HG03457 (cell line): Measurements from ENCODE around the gene TMEM132E.

Source experiments
- ATAC-seq: cut with Tn5 transposase; IDR thresholded peaks from one replicate; pipeline ENCODE4 v1.9.1; 2021; ENCODE audit warnings: moderate number of reproducible peaks; ENCODE audit not compliant: unreplicated experiment

The TMEM132E gene

GRCh38 chr17:34658811-34659560 lies 79.6 kb downstream of the TMEM132E start:
- no peak for ATAC-seq

GRCh38 chr17:34663714-34664113 lies 84.3 kb downstream of the TMEM132E start:
- no peak for ATAC-seq

GRCh38 chr17:34665150-34665806 lies 85.9 kb downstream of the TMEM132E start:
- ATAC-seq = no peak

- no peak for ATAC-seq
Observed at GRCh38 chr17:34665819-34666763, 86.7 kb downstream of the TMEM132E start.

- no peak for ATAC-seq
Observed at GRCh38 chr17:34667656-34668055, 88.3 kb downstream of the TMEM132E start.

GRCh38 chr17:34668206-34668605 lies 88.8 kb downstream of the TMEM132E start:
- no peak for ATAC-seq

GRCh38 chr17:34669511-34669910 lies 90.1 kb downstream of the TMEM132E start:
- ATAC-seq = no peak

- ATAC-seq = no peak
Observed at GRCh38 chr17:34670618-34671017, 91.2 kb downstream of the TMEM132E start.

- ATAC-seq = no peak
Observed at GRCh38 chr17:34671191-34671590, 91.8 kb downstream of the TMEM132E start.

- ATAC-seq = no peak
Observed at GRCh38 chr17:34672176-34672785, 92.9 kb downstream of the TMEM132E start.

- no peak for ATAC-seq
Observed at GRCh38 chr17:34673516-34673915, 94.1 kb downstream of the TMEM132E start.

- ATAC-seq = no peak
Observed at GRCh38 chr17:34673995-34674890, 94.9 kb downstream of the TMEM132E start.

- no peak for ATAC-seq
Observed at GRCh38 chr17:34675143-34675542, 95.8 kb downstream of the TMEM132E start.

- ATAC-seq = no peak
Observed at GRCh38 chr17:34675605-34676004, 96.2 kb downstream of the TMEM132E start.

GRCh38 chr17:34680151-34680550 lies 100.8 kb downstream of the TMEM132E start:
- no peak for ATAC-seq

- no peak for ATAC-seq
Observed at GRCh38 chr17:34682305-34682704, 102.9 kb downstream of the TMEM132E start.

GRCh38 chr17:34683390-34683789 lies 104.0 kb downstream of the TMEM132E start:
- no peak for ATAC-seq
